ENCODE data around the gene CST5.

- no peak for TF ChIP-seq POLR2A (IDR thresholded peaks at IDR 0.05)
- TF ChIP-seq, protein P1, sequence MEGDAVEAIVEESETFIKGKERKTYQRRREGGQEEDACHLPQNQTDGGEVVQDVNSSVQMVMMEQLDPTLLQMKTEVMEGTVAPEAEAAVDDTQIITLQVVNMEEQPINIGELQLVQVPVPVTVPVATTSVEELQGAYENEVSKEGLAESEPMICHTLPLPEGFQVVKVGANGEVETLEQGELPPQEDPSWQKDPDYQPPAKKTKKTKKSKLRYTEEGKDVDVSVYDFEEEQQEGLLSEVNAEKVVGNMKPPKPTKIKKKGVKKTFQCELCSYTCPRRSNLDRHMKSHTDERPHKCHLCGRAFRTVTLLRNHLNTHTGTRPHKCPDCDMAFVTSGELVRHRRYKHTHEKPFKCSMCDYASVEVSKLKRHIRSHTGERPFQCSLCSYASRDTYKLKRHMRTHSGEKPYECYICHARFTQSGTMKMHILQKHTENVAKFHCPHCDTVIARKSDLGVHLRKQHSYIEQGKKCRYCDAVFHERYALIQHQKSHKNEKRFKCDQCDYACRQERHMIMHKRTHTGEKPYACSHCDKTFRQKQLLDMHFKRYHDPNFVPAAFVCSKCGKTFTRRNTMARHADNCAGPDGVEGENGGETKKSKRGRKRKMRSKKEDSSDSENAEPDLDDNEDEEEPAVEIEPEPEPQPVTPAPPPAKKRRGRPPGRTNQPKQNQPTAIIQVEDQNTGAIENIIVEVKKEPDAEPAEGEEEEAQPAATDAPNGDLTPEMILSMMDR (IDR thresholded peaks at IDR 0.05 in 8 of 11, conservative IDR thresholded peaks at IDR 0.05 in 3 of 11), result no peak
Measured at GRCh38 chr20:23873370-23874015, 6.1 kb downstream of the CST5 start.
